Activated T-cell treated with anti-CD3 and anti-CD28 coated beads, Interleukin-2, amount 50 U/mL, for 4 hours (primary cell): Measurements from ENCODE around the gene ITPRIP. TPM values are rescaled to one million over a fixed set of nuclear protein-coding genes. Genes with fewer than 3 reads are reported as not detected.

ENCODE experiments used
- ATAC-seq, 2 donors: fragments of 200-7000 bp; cut with Tn5 transposase; one replicate each; pipeline ENCODE4 v1.10.0; 2021
- DNase-seq: peaks from one replicate; pipeline ENCODE4 v3.0.0-alpha.2; 2020
- H3K27me3 Mint-ChIP-seq: one replicate; pipeline ENCODE4 v1.8.0; 2021; ENCODE audit warnings: low read depth, mixed read lengths
- H3K36me3 Mint-ChIP-seq: one replicate; pipeline ENCODE4 v1.8.0; 2022; ENCODE audit warnings: mixed read lengths; ENCODE audit not compliant: insufficient read depth
- H3K4me1 Mint-ChIP-seq: one replicate; pipeline ENCODE4 v1.8.0; 2021; ENCODE audit warnings: low read depth, mixed read lengths
- H3K4me3 Mint-ChIP-seq: one replicate; pipeline ENCODE4 v1.8.0; 2021; ENCODE audit warnings: mild to moderate bottlenecking, moderate library complexity, mixed read lengths
- H3K9me3 Mint-ChIP-seq: one replicate; pipeline ENCODE4 v1.8.0; 2021; ENCODE audit warnings: mixed read lengths
- total RNA-seq, 3 donors: library from RNA; stranded (reverse); gene quantifications; one replicate each; pipeline ENCODE4 v1.2.1, GENCODE V29; 2021

The ITPRIP gene
- total RNA-seq: 10 to 100 TPM; 18.1 to 21.9 (median 19.5) TPM

- peak within 1 kb of the TSS; percentile 95 for H3K4me3 Mint-ChIP-seq
- DNase-seq (peak; percentile 62), ATAC-seq (peak; percentile 87 to 88)
- no peaks in the 10 kb centered on the region for H3K27me3 Mint-ChIP-seq
- H3K4me1 Mint-ChIP-seq: peaks cover 54% of the 10 kb centered on the region
- peaks cover 6% of the 10 kb centered on the region for H3K36me3 Mint-ChIP-seq
- H3K9me3 Mint-ChIP-seq: no peaks in the 10 kb centered on the region
Measured at GRCh38 chr10:104337985-104338735, at the start of gene ITPRIP. TSS of gene ITPRIP (minus strand) at chr10:104338465. CDS start at chr10:104316051, 22,414 bp downstream.

DNA sequence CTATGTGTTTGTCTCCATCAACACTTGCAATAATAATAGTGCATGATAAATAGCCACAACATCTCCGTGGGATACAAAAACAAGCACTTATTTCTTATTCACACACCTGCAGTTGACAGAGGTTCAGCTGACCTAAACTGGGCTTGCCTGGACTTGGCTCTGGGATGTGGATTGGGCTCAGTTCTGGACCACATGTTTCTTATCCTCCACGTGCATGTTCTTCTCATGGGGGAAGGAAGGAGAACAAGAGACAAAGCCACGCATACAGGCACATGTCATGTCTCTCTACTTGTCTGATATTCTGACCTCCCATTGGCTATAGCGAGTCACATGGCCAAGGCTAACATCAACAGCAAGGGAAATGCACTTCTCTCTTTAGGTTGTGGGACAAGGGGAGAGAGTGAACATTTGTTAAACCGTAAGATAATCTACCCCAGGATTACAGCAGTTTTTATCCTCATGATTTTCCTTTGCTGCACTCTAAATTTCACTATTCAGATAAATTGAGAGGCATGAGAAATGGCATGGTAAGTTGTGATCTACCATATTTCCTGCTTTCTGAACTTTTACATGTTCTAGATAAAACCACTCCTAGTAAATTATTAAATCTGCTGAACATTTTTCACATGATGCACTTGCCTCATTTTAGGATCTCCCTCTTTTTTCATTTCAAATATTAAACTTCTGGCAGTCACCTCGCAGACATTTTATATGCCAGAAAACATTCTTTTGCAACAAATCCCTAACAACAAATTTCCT, 49.0 kb upstream of the ITPRIP start:
- Mint-ChIP-seq H3K9me3 (no peaks in the 10 kb centered on the region), H3K27me3 (peaks cover 11% of the 10 kb centered on the region), H3K36me3 (no peaks in the 10 kb centered on the region), H3K4me3 (no peak overlapping the region), H3K4me1 (peaks cover 13% of the 10 kb centered on the region)
- no peak for DNase-seq
- ATAC-seq: no peak

DNA sequence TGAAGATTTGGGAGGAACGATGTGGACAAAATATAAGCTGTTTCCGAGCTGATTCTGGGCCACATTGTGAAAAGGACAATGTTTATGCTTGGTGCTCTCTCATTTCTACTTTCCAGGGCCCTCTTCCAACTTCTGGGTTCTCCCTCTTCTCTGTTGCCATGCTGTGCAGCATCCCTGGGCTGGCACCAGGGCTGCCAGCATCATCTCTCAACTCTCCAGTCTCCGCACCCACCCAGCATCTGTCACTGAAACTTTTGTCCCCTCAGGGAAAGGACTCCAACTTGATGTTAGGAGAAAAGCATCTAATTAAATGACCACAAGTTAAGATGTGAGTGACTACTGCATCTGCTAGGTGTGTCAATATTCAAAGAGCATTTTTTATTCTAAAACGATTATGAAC, 42.1 kb upstream of the ITPRIP start:
- Mint-ChIP-seq H3K4me1 (no peaks in the 10 kb centered on the region), H3K36me3 (no peaks in the 10 kb centered on the region), H3K27me3 (peaks cover 13% of the 10 kb centered on the region), H3K9me3 (no peaks in the 10 kb centered on the region), H3K4me3 (no peak overlapping the region)
- DNase-seq: no peak
- ATAC-seq: no peak

DNA sequence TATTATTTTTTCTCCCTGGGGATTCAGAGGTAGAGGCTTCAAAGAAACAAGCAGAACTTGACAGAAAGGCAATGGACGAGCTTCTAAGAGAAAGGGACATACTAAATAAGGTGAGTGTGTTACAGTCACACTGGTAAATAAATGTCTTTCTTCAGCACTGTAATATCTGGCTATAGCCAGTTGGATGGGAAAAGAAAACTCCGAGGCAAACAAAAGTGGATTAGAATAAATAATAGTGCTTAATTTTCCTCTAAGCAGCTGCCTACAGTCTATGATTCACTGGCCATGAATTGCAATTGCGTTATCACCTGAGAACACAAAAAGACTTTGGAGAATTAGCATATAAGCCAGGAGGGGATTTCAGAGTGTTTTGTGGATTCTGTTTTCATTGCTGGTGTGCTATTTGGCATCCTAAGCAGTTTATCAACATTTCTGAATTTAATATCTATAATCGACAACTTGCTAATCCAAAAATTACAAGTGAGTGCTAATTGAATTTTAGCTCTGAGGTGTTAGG, 38.6 kb upstream of the ITPRIP start:
- Mint-ChIP-seq H3K4me1 (no peaks in the 10 kb centered on the region), H3K27me3 (peaks cover 16% of the 10 kb centered on the region), H3K9me3 (no peaks in the 10 kb centered on the region), H3K4me3 (no peak overlapping the region), H3K36me3 (no peaks in the 10 kb centered on the region)
- DNase-seq: no peak
- no peak for ATAC-seq

DNA sequence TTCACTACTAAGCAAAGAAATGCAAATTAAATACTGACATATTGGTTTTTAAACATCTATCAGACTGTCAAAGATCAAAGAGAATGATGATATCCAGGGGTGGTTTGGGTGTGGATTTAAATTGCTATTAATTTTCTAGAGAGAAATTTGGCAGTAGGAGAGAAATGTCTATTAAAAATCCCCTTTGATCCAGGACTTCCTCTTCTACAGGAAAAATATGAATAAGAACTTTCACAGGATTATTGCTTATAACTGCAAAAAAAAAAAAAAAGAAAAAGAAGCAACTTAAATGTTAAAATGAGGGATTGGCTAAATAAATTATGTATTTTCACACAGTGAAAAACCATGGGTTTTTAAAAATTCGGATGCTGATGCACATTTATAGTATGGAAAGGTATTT, 36.3 kb upstream of the ITPRIP start:
- Mint-ChIP-seq H3K9me3 (no peaks in the 10 kb centered on the region), H3K4me1 (no peaks in the 10 kb centered on the region), H3K4me3 (no peak overlapping the region), H3K27me3 (peaks cover 23% of the 10 kb centered on the region), H3K36me3 (no peaks in the 10 kb centered on the region)
- ATAC-seq (no peak), DNase-seq (no peak)

GRCh38 chr10:104371753-104372152, 33.5 kb upstream of the ITPRIP start:
- H3K4me1 Mint-ChIP-seq: no peaks in the 10 kb centered on the region
- ATAC-seq: no peak
- H3K27me3 Mint-ChIP-seq: peaks cover 29% of the 10 kb centered on the region
- no peak for DNase-seq
- H3K9me3 Mint-ChIP-seq: no peaks in the 10 kb centered on the region
- H3K4me3 Mint-ChIP-seq: no peak overlapping the region
- no peaks in the 10 kb centered on the region for H3K36me3 Mint-ChIP-seq

DNA sequence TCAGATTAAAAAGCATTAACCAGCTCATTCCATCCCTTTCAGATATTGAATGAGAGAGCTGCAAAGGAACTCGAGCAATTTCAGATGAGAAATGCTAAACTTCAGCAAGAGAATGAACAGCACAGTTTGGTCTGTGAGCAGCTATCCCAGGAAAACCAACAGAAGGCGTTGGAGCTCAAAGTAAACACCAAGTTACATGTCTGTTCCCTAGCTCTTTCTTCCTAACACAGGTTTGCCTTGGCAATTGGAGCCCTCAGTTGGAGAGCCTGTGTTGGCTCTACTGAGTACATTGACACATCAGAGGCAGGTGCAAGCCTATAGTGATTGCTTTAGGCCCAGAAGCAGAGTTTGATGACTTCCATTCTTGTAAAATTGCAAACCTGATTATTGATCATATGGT, 30.1 kb upstream of the ITPRIP start:
- Mint-ChIP-seq H3K9me3 (no peaks in the 10 kb centered on the region), H3K36me3 (no peaks in the 10 kb centered on the region), H3K27me3 (peaks cover 30% of the 10 kb centered on the region), H3K4me1 (no peaks in the 10 kb centered on the region), H3K4me3 (no peak overlapping the region)
- DNase-seq (no peak), ATAC-seq (no peak)

DNA sequence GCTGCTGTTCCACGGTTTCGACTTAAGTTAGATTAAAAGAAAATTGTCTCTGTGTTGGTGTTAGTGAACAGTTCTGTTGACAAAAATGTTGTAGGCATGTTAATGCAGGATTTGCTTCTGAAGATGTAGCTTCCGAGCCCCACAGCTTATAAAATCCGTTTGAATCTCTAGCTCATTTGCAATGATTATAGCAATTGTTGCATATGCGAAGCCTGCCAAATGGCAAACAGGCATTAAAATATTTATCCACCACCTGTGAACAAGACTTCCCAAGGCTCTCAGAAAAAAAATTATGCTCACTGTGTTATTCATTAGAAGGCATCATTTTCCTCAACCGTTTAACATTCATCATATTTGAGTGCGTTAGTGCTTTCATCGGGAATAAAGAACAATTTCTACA, 29.6 kb upstream of the ITPRIP start:
- H3K4me3 Mint-ChIP-seq: no peak overlapping the region
- no peaks in the 10 kb centered on the region for H3K4me1 Mint-ChIP-seq
- H3K36me3 Mint-ChIP-seq: no peaks in the 10 kb centered on the region
- H3K9me3 Mint-ChIP-seq: no peaks in the 10 kb centered on the region
- peaks cover 29% of the 10 kb centered on the region for H3K27me3 Mint-ChIP-seq
- DNase-seq (no peak), ATAC-seq (no peak)

- Mint-ChIP-seq H3K9me3 (no peaks in the 10 kb centered on the region), H3K4me3 (no peak overlapping the region), H3K4me1 (no peaks in the 10 kb centered on the region), H3K36me3 (no peaks in the 10 kb centered on the region), H3K27me3 (peaks cover 5% of the 10 kb centered on the region)
- no peak for DNase-seq
- ATAC-seq: no peak
Measured at GRCh38 chr10:104359811-104360210, 21.5 kb upstream of the ITPRIP start.

GRCh38 chr10:104353325-104354048, 15.2 kb upstream of the ITPRIP start, which contains the start of gene CFAP58:
TSS of gene CFAP58 (plus strand) at chr10:104353833. CDS start at chr10:104353898, 65 bp downstream.
- H3K9me3 Mint-ChIP-seq: no peaks in the 10 kb centered on the region
- peak within 1 kb of the TSS; percentile 41 for H3K4me3 Mint-ChIP-seq
- no peaks in the 10 kb centered on the region for H3K4me1 Mint-ChIP-seq
- ATAC-seq (peak; percentile 74 to 78), DNase-seq (peak; percentile 93)
- no peaks in the 10 kb centered on the region for H3K27me3 Mint-ChIP-seq
- no peaks in the 10 kb centered on the region for H3K36me3 Mint-ChIP-seq

DNA sequence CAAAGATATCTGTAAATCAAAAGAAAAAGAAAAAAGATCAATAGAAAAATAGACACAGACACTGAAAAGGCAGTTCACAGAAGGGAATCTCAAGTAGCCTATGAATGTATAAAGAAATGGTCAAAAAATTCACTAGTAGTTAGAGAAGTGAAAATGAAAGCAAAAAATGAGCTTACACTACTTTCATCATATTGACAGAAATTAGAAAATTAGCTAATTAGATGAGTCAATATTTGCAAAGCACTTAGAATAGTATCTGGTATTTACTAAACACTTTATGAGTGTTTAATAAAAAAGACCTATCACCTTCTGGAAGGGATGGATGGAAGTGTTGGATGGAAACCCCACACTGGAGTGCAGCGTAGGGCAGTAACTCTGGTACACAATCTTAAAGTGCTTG, 13.7 kb upstream of the ITPRIP start:
- ATAC-seq: no peak
- H3K4me3 Mint-ChIP-seq: peak overlapping the region; percentile 41
- peaks cover under 1% of the 10 kb centered on the region for H3K4me1 Mint-ChIP-seq
- H3K9me3 Mint-ChIP-seq: no peaks in the 10 kb centered on the region
- H3K36me3 Mint-ChIP-seq: no peaks in the 10 kb centered on the region
- no peak for DNase-seq
- no peaks in the 10 kb centered on the region for H3K27me3 Mint-ChIP-seq

DNA sequence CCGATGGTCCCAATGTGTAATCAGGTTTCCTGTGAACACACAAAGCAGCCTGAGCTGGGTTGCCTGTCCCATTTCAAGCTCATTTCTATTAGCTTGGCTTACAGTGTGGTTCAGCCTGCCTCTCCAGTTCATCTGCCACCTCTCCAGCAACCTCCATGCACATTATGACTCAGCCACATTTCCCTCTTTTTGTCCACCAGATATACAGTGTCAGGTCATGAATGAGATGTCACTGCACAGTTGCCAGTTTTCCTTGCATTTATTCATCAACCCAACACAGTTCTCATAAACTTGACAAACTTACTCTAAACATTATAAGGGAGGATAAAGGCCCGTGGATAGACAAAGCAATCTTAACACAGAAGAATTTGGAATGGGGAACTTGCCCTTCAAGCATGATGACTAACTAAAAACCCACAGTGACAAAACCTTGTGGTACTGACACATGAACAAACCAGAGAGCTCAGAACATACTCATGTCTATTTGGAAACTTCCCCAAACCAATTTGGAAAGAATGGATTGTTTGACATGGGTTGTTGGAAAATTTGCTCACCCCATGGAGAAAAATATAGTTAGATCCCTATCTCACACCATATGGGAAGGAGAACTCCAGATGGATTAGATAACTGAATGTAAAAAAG, 12.9 kb upstream of the ITPRIP start:
- Mint-ChIP-seq H3K4me3 (peak overlapping the region; percentile 64), H3K4me1 (peaks cover 4% of the 10 kb centered on the region), H3K36me3 (no peaks in the 10 kb centered on the region), H3K27me3 (no peaks in the 10 kb centered on the region), H3K9me3 (no peaks in the 10 kb centered on the region)
- ATAC-seq (peak; percentile 47 to 64), DNase-seq (no peak)

GRCh38 chr10:104350127-104350635, 11.9 kb upstream of the ITPRIP start:
- peaks cover 11% of the 10 kb centered on the region for H3K4me1 Mint-ChIP-seq
- ATAC-seq (peak; percentile 56 to 70), DNase-seq (no peak)
- H3K9me3 Mint-ChIP-seq: peaks cover 4% of the 10 kb centered on the region
- no peaks in the 10 kb centered on the region for H3K36me3 Mint-ChIP-seq
- H3K27me3 Mint-ChIP-seq: no peaks in the 10 kb centered on the region
- no peak overlapping the region for H3K4me3 Mint-ChIP-seq
